WTC11 (cell line): Measurements from ENCODE around the gene GABPB1. TPM values are rescaled to one million over a fixed set of nuclear protein-coding genes. Genes with fewer than 3 reads are reported as not detected.
A peak's percentile ranks its signal among the peaks of the same experiment; 100 is the strongest.
"Not testable (repeated sequence)": the region's sequence is repeated elsewhere in the genome, so short reads cannot be mapped to it uniquely, and the experiment has no call there.

ENCODE experiments used
- ATAC-seq: fragments of 200-7000 bp; cut with Tn5 transposase; 2 replicates; pipeline ENCODE4 v1.10.0; 2021; ENCODE audit warnings: mild to moderate bottlenecking, moderate library complexity
- CTCF ChIA-PET: fragments of 300-600 bp; sonication (Branson Sonifier 250); formaldehyde crosslinking; loops from one replicate; lab custom pipeline; 2021; ENCODE audit warnings: antibody characterized with exemption; lab: Charles Lee
- POLR2A ChIA-PET: fragments of 350-600 bp; sonication (Branson Sonifier 250); formaldehyde crosslinking; loops from one replicate; lab custom pipeline; 2021; ENCODE audit warnings: antibody characterized with exemption; lab: Charles Lee
- DNase-seq: peaks from one replicate; pipeline ENCODE4 v3.0.0; 2021; ENCODE audit warnings: low spot score
- H3K27ac Mint-ChIP-seq: 2 replicates; pipeline ENCODE4 v1.8.0; 2021; ENCODE audit warnings: mixed read lengths
- H3K27me3 Mint-ChIP-seq: 2 replicates; pipeline ENCODE4 v1.8.0; 2021; ENCODE audit warnings: low read depth, mild to moderate bottlenecking, moderate library complexity, mixed read lengths
- H3K36me3 Mint-ChIP-seq: 2 replicates; pipeline ENCODE4 v1.8.0; 2021; ENCODE audit warnings: mixed read lengths
- H3K4me1 Mint-ChIP-seq: 2 replicates; pipeline ENCODE4 v1.8.0; 2022; ENCODE audit warnings: mixed read lengths
- H3K4me3 Mint-ChIP-seq: 2 replicates; pipeline ENCODE4 v1.8.0; 2021; ENCODE audit warnings: mild to moderate bottlenecking, moderate library complexity, mixed read lengths
- H3K9me3 Mint-ChIP-seq: 2 replicates; pipeline ENCODE4 v1.8.0; 2021; ENCODE audit warnings: mixed read lengths
- GABPB1 ChIP-seq: sonication (generic); formaldehyde crosslinking; IDR thresholded peaks from 2 replicates; pipeline ENCODE4 v1.8.1; 2023; ENCODE audit warnings: mild to moderate bottlenecking, missing genetic modification reagents
- JAZF1 ChIP-seq: fragments of 250-450 bp; sonication (Bioruptor Pico); IDR thresholded peaks from 2 replicates; pipeline ENCODE4 v1.9.0; 2021; ENCODE audit warnings: moderate library complexity, mild to moderate bottlenecking, inconsistent platforms
- MXD4 ChIP-seq: fragments of 250-450 bp; sonication (Bioruptor Pico); IDR thresholded peaks from 2 replicates; pipeline ENCODE4 v1.8.0; 2021; ENCODE audit warnings: mild to moderate bottlenecking, moderate library complexity, borderline replicate concordance
- MYBL2 ChIP-seq: sonication (generic); formaldehyde crosslinking; IDR thresholded peaks from 2 replicates; pipeline ENCODE4 v1.8.1; 2023; ENCODE audit warnings: mild to moderate bottlenecking, moderate library complexity, missing genetic modification reagents
- OVOL2 ChIP-seq: fragments of 250-450 bp; sonication (Bioruptor Pico); IDR thresholded peaks from 2 replicates; pipeline ENCODE4 v1.9.0; 2021; ENCODE audit warnings: mild to moderate bottlenecking, borderline replicate concordance
- SOX15 ChIP-seq: fragments of 250-450 bp; sonication (Bioruptor Pico); IDR thresholded peaks from 2 replicates; pipeline ENCODE4 v1.9.0; 2021; ENCODE audit warnings: mild to moderate bottlenecking
- total RNA-seq: library from RNA; stranded (reverse); gene quantifications from 3 replicates; pipeline ENCODE4 v1.2.3, GENCODE V29; 2021
- TF ChIP-seq, protein P1 (sequence below): fragments of 250-450 bp; sonication (Bioruptor Pico); IDR thresholded peaks from 2 replicates; pipeline ENCODE4 v1.9.0; 2021; ENCODE audit warnings: mild to moderate bottlenecking, borderline replicate concordance
- TF ChIP-seq, protein P2 (sequence below): sonication (generic); formaldehyde crosslinking; IDR thresholded peaks from 2 replicates; pipeline ENCODE4 v1.8.0; 2022; ENCODE audit warnings: mild to moderate bottlenecking, missing genetic modification reagents
- TF ChIP-seq, protein P3 (sequence below): sonication (generic); formaldehyde crosslinking; IDR thresholded peaks from 2 replicates; pipeline ENCODE4 v1.8.1; 2022; ENCODE audit warnings: mild to moderate bottlenecking, moderate library complexity, missing genetic modification reagents
- TF ChIP-seq, protein P4 (sequence below): sonication (generic); formaldehyde crosslinking; IDR thresholded peaks from 2 replicates; pipeline ENCODE4 v1.8.0; 2023; ENCODE audit warnings: missing genetic modification reagents, mild to moderate bottlenecking, borderline replicate concordance
- TF ChIP-seq, protein P5 (sequence below): sonication (generic); formaldehyde crosslinking; conservative IDR thresholded peaks from 2 replicates; pipeline ENCODE4 v1.8.1; 2023; ENCODE audit warnings: mild to moderate bottlenecking, low read depth, missing genetic modification reagents, moderate library complexity
- TF ChIP-seq, protein P6 (sequence below): sonication (generic); formaldehyde crosslinking; IDR thresholded peaks from 2 replicates; pipeline ENCODE4 v1.8.0; 2023; ENCODE audit warnings: missing genetic modification reagents

The GABPB1 gene
- total RNA-seq, 1 experiment from 2014 or later: 28.9 TPM

DNA sequence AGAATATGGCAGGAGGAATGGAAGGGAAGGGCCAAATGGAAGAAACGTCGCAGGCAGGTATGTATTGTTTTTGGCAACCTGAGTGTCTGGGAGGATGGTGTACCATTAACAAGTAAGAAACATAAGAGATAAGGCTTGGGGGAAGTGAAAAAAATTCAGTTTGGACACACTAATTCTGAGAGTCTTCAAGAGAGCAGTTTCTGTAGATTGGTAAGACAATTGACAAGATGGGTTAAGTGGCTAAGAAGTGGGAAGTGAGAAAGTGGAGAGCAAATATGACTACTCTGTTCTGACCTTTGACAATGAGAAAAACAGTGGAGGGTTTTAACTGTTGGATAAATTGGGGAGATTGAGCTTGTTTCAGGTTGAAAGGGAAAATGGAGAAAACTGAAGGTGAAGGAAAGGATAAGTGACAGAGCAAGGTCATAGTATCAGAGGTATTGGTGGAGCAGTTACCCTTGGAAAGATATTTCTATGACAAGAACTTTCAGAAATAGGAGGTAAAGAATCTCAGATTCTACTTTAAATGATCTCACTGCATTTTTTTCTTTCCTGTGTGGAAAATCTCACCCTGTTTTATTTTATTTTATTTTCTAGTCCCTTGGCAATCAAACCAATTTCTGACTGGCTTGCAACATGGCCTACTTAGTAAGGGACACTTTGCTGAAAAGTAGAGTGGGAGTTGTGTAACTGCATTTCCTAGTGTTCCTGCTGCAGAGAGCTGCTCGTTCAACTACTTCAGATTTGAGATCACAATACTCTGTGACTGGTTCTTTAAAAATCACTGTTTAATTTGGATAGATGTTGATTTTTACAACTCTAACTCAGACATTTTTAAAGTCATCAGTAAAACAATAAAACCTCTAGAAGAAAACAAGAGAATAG is 23.1 kb upstream of the GABPB1 start (continued):
- TF ChIP-seq, protein P1, sequence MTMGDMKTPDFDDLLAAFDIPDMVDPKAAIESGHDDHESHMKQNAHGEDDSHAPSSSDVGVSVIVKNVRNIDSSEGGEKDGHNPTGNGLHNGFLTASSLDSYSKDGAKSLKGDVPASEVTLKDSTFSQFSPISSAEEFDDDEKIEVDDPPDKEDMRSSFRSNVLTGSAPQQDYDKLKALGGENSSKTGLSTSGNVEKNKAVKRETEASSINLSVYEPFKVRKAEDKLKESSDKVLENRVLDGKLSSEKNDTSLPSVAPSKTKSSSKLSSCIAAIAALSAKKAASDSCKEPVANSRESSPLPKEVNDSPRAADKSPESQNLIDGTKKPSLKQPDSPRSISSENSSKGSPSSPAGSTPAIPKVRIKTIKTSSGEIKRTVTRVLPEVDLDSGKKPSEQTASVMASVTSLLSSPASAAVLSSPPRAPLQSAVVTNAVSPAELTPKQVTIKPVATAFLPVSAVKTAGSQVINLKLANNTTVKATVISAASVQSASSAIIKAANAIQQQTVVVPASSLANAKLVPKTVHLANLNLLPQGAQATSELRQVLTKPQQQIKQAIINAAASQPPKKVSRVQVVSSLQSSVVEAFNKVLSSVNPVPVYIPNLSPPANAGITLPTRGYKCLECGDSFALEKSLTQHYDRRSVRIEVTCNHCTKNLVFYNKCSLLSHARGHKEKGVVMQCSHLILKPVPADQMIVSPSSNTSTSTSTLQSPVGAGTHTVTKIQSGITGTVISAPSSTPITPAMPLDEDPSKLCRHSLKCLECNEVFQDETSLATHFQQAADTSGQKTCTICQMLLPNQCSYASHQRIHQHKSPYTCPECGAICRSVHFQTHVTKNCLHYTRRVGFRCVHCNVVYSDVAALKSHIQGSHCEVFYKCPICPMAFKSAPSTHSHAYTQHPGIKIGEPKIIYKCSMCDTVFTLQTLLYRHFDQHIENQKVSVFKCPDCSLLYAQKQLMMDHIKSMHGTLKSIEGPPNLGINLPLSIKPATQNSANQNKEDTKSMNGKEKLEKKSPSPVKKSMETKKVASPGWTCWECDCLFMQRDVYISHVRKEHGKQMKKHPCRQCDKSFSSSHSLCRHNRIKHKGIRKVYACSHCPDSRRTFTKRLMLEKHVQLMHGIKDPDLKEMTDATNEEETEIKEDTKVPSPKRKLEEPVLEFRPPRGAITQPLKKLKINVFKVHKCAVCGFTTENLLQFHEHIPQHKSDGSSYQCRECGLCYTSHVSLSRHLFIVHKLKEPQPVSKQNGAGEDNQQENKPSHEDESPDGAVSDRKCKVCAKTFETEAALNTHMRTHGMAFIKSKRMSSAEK: no peak

DNA sequence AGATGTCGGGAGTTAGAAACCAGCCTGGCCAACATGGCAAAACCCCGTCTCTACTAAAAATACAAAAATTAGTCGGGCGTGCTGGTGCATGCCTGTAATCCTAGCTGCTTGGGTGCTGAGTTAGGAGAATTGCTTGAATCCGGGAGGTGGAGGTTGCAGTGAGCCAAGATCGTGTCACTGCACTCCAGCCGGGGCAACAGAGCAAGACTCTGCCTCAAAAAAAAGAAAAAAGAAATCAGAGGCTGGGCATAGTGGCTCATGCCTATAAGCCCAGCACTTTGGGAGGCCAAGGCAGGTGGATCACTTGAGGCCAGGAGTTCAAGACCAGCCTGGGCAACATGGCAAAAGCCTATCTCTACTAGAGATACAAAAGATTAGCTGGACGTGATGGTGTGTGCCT is 14.6 kb upstream of the GABPB1 start:
- ATAC-seq, H3K27me3 Mint-ChIP-seq, H3K4me1 Mint-ChIP-seq, DNase-seq, H3K4me3 Mint-ChIP-seq, H3K9me3 Mint-ChIP-seq, H3K27ac Mint-ChIP-seq, H3K36me3 Mint-ChIP-seq, CTCF ChIA-PET: not testable (repeated sequence)
- POLR2A ChIA-PET: interaction anchor here (0.9 kb wide), 1 partner anchor 16 kb away, joined by 4 read pairs; no protein-coding TSS in a partner anchor

DNA sequence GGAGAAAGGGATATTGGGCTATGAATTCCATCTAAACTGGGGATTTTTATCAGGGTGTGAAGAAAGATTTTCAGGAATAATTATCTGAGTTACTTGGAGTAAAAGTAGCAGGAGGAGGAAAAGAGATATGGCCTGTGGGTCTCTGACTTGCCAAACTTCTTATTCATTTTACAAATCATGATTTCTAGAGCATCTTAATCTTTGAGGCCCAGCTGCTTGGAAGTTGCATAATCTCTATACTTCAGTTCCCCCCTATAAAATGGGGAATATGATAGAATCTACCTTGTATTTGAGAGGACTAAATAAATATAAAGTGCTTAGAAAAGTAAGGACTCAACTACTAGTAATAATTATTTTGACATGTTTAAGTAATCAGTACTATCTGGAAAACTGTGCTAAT is 11.0 kb upstream of the GABPB1 start:
- POLR2A ChIA-PET: no interaction called here
- Mint-ChIP-seq H3K4me3 (no peak overlapping the region), H3K27ac (peak overlapping the region; percentile 25; the same call in 1 of the 2 replicates), H3K36me3 (peaks cover 20% of the 10 kb centered on the region), H3K9me3 (no peaks in the 10 kb centered on the region), H3K4me1 (no peaks in the 10 kb centered on the region), H3K27me3 (no peaks in the 10 kb centered on the region)
- DNase-seq (no peak), ATAC-seq (no peak)
- CTCF ChIA-PET: no interaction called here
- TF ChIP-seq, protein P2, sequence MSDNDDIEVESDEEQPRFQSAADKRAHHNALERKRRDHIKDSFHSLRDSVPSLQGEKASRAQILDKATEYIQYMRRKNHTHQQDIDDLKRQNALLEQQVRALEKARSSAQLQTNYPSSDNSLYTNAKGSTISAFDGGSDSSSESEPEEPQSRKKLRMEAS (CRISPR knock-in tag): no peak
- TF ChIP-seq, protein P3, sequence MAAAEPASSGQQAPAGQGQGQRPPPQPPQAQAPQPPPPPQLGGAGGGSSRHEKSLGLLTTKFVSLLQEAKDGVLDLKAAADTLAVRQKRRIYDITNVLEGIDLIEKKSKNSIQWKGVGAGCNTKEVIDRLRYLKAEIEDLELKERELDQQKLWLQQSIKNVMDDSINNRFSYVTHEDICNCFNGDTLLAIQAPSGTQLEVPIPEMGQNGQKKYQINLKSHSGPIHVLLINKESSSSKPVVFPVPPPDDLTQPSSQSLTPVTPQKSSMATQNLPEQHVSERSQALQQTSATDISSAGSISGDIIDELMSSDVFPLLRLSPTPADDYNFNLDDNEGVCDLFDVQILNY (CRISPR knock-in tag): no peak
- TF ChIP-seq, protein P4, sequence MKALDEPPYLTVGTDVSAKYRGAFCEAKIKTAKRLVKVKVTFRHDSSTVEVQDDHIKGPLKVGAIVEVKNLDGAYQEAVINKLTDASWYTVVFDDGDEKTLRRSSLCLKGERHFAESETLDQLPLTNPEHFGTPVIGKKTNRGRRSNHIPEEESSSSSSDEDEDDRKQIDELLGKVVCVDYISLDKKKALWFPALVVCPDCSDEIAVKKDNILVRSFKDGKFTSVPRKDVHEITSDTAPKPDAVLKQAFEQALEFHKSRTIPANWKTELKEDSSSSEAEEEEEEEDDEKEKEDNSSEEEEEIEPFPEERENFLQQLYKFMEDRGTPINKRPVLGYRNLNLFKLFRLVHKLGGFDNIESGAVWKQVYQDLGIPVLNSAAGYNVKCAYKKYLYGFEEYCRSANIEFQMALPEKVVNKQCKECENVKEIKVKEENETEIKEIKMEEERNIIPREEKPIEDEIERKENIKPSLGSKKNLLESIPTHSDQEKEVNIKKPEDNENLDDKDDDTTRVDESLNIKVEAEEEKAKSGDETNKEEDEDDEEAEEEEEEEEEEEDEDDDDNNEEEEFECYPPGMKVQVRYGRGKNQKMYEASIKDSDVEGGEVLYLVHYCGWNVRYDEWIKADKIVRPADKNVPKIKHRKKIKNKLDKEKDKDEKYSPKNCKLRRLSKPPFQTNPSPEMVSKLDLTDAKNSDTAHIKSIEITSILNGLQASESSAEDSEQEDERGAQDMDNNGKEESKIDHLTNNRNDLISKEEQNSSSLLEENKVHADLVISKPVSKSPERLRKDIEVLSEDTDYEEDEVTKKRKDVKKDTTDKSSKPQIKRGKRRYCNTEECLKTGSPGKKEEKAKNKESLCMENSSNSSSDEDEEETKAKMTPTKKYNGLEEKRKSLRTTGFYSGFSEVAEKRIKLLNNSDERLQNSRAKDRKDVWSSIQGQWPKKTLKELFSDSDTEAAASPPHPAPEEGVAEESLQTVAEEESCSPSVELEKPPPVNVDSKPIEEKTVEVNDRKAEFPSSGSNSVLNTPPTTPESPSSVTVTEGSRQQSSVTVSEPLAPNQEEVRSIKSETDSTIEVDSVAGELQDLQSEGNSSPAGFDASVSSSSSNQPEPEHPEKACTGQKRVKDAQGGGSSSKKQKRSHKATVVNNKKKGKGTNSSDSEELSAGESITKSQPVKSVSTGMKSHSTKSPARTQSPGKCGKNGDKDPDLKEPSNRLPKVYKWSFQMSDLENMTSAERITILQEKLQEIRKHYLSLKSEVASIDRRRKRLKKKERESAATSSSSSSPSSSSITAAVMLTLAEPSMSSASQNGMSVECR: no peak
- TF ChIP-seq, protein P5, sequence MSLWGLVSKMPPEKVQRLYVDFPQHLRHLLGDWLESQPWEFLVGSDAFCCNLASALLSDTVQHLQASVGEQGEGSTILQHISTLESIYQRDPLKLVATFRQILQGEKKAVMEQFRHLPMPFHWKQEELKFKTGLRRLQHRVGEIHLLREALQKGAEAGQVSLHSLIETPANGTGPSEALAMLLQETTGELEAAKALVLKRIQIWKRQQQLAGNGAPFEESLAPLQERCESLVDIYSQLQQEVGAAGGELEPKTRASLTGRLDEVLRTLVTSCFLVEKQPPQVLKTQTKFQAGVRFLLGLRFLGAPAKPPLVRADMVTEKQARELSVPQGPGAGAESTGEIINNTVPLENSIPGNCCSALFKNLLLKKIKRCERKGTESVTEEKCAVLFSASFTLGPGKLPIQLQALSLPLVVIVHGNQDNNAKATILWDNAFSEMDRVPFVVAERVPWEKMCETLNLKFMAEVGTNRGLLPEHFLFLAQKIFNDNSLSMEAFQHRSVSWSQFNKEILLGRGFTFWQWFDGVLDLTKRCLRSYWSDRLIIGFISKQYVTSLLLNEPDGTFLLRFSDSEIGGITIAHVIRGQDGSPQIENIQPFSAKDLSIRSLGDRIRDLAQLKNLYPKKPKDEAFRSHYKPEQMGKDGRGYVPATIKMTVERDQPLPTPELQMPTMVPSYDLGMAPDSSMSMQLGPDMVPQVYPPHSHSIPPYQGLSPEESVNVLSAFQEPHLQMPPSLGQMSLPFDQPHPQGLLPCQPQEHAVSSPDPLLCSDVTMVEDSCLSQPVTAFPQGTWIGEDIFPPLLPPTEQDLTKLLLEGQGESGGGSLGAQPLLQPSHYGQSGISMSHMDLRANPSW (CRISPR knock-in tag): no peak
- TF ChIP-seq OVOL2 (CRISPR knock-in tag): no peak
- no peak for TF ChIP-seq MYBL2 (CRISPR knock-in tag)
- TF ChIP-seq SOX15 (CRISPR knock-in tag): no peak
- TF ChIP-seq GABPB1 (CRISPR knock-in tag): no peak
- TF ChIP-seq, protein P6, sequence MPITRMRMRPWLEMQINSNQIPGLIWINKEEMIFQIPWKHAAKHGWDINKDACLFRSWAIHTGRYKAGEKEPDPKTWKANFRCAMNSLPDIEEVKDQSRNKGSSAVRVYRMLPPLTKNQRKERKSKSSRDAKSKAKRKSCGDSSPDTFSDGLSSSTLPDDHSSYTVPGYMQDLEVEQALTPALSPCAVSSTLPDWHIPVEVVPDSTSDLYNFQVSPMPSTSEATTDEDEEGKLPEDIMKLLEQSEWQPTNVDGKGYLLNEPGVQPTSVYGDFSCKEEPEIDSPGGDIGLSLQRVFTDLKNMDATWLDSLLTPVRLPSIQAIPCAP (CRISPR knock-in tag): no peak
- TF ChIP-seq JAZF1: no peak
- no peak for TF ChIP-seq MXD4 (CRISPR knock-in tag)
